Measurements from ENCODE around the gene PRKG2.
"Not testable (repeated sequence)": the region's sequence is repeated elsewhere in the genome, so short reads cannot be mapped to it uniquely, and the experiment has no call there.

The PRKG2 gene

GRCh38 chr4:81214881-81215868 lies at the start of gene PRKG2:
TSS of gene PRKG2 (minus strand) at chr4:81215222. CDS start at chr4:81205047, 10,175 bp downstream.
- DNase-seq (ENCODE audit: low read depth), result no peak

GRCh38 chr4:81260443-81261101 lies 45.5 kb upstream of the PRKG2 start:
- DNase-seq (ENCODE audit: low read depth), result no peak

GRCh38 chr4:81258841-81259550 lies 44.0 kb upstream of the PRKG2 start:
- no peak for DNase-seq (ENCODE audit: low read depth)

GRCh38 chr4:81257816-81258215 lies 42.8 kb upstream of the PRKG2 start:
- no peak for DNase-seq (ENCODE audit: low read depth)

GRCh38 chr4:81257021-81257420 lies 42.0 kb upstream of the PRKG2 start:
- DNase-seq (ENCODE audit: low read depth), result no peak

- DNase-seq (ENCODE audit: low read depth), result no peak
These were observed 41.3 kb upstream of the PRKG2 start for GRCh38 chr4:81256059-81256970.

- no peak for DNase-seq (ENCODE audit: low read depth)
These were observed 40.5 kb upstream of the PRKG2 start for GRCh38 chr4:81255524-81255923.

- no peak for DNase-seq (ENCODE audit: low read depth)
These were observed 35.4 kb upstream of the PRKG2 start for GRCh38 chr4:81250430-81250829.

GRCh38 chr4:81245218-81246009 lies 30.4 kb upstream of the PRKG2 start:
- DNase-seq (ENCODE audit: low read depth), result no peak

GRCh38 chr4:81237791-81238190 lies 22.8 kb upstream of the PRKG2 start:
- DNase-seq (ENCODE audit: low read depth), result no peak

- DNase-seq (ENCODE audit: low read depth), result no peak
These were observed 21.1 kb upstream of the PRKG2 start for GRCh38 chr4:81235982-81236749.

- no peak for DNase-seq (ENCODE audit: low read depth)
These were observed 12.9 kb upstream of the PRKG2 start for GRCh38 chr4:81227968-81228367.

GRCh38 chr4:81227138-81227537 lies 12.1 kb upstream of the PRKG2 start:
- no peak for DNase-seq (ENCODE audit: low read depth)

- no peak for DNase-seq (ENCODE audit: low read depth)
These were observed 10.2 kb upstream of the PRKG2 start for GRCh38 chr4:81225252-81225651.

- DNase-seq (ENCODE audit: low read depth), result not testable (repeated sequence)
These were observed 7.1 kb upstream of the PRKG2 start for GRCh38 chr4:81222082-81222472.

- DNase-seq (ENCODE audit: low read depth), result no peak
These were observed 6.5 kb upstream of the PRKG2 start for GRCh38 chr4:81221303-81222081.

GRCh38 chr4:81220271-81220670 lies 5.2 kb upstream of the PRKG2 start:
- no peak for DNase-seq (ENCODE audit: low read depth)

GRCh38 chr4:81218206-81218605 lies 3.2 kb upstream of the PRKG2 start:
- DNase-seq (ENCODE audit: low read depth), result no peak

GRCh38 chr4:81217779-81218178 lies 2.8 kb upstream of the PRKG2 start:
- DNase-seq (ENCODE audit: low read depth), result no peak
